A673 (cell line): ENCODE measurements around the gene HNF1A. TPM values are rescaled to one million over a fixed set of nuclear protein-coding genes. Genes with fewer than 3 reads are reported as not detected.

Experiments used
- BruUV-seq: library from RNA; stranded (reverse); fragments of 400-500 nt; replicated peaks from 2 replicates; lab custom pipeline; 2021; lab: Mats Ljungman, UMichigan
- CTCF ChIA-PET: fragments of 300-600 bp; sonication (Branson Sonifier 250); formaldehyde crosslinking; loops from one replicate; lab custom pipeline; 2022; ENCODE audit warnings: antibody characterized with exemption; lab: Charles Lee
- POLR2A ChIA-PET: fragments of 300-600 bp; sonication (Branson Sonifier 250); formaldehyde crosslinking; loops from one replicate; lab custom pipeline; 2022; ENCODE audit warnings: antibody characterized with exemption; ENCODE audit not compliant: low non-redundant PET; lab: Charles Lee
- DNase-seq: peaks from one replicate; pipeline ENCODE4 v3.0.0-alpha.2; 2015; ENCODE audit warnings: low spot score
- H3K27ac ChIP-seq: fragments of 200-600 bp; sonication (generic); 2 replicates; pipeline ENCODE4 v1.5.1; 2016; ENCODE audit warnings: mixed run types, low read depth, mild to moderate bottlenecking, mixed read lengths, antibody characterized with exemption, low read length; ENCODE audit not compliant: poor library complexity, severe bottlenecking
- H3K27me3 ChIP-seq: fragments of 200-600 bp; sonication (generic); replicated peaks from 2 replicates; pipeline ENCODE4 v1.6.1; 2017; ENCODE audit warnings: mixed run types, low read depth, mild to moderate bottlenecking, mixed read lengths, antibody characterized with exemption, low read length; ENCODE audit not compliant: insufficient read depth, poor library complexity
- H3K36me3 ChIP-seq: fragments of 200-600 bp; sonication (generic); 2 replicates; pipeline ENCODE4 v1.6.1; 2016; ENCODE audit warnings: mixed run types, mild to moderate bottlenecking, mixed read lengths, antibody characterized with exemption, low read length; ENCODE audit not compliant: insufficient read depth, poor library complexity, severe bottlenecking
- H3K4me1 ChIP-seq: fragments of 200-600 bp; sonication (generic); 2 replicates; pipeline ENCODE4 v1.6.1; 2017; ENCODE audit warnings: mixed run types, mild to moderate bottlenecking, mixed read lengths, antibody characterized with exemption, low read length; ENCODE audit not compliant: insufficient read depth, poor library complexity, severe bottlenecking
- H3K4me3 ChIP-seq: fragments of 200-600 bp; sonication (generic); 2 replicates; pipeline ENCODE4 v1.5.1; 2016; ENCODE audit warnings: low read depth, mixed run types, mild to moderate bottlenecking, mixed read lengths, low read length; ENCODE audit not compliant: poor library complexity, severe bottlenecking
- H3K9me3 ChIP-seq: fragments of 200-600 bp; sonication (generic); 2 replicates; pipeline ENCODE4 v1.6.1; 2016; ENCODE audit warnings: mixed run types, low read depth, mild to moderate bottlenecking, mixed read lengths, antibody characterized with exemption, low read length; ENCODE audit not compliant: poor library complexity, severe bottlenecking
- CTCF ChIP-seq: fragments of 300-800, 200-600 bp; sonication (generic); conservative IDR thresholded peaks from 2 replicates; pipeline ENCODE4 v1.5.1; 2017; ENCODE audit warnings: low read depth, mild to moderate bottlenecking, antibody characterized with exemption, low read length, moderate library complexity, mixed read lengths
- EZH2 ChIP-seq: fragments of 200-600 bp; sonication (generic); IDR thresholded peaks from 2 replicates; pipeline ENCODE4 v1.6.1; 2017; ENCODE audit warnings: borderline replicate concordance, low read depth, mild to moderate bottlenecking, mixed read lengths, antibody characterized with exemption, low read length; ENCODE audit not compliant: poor library complexity, severe bottlenecking
- intact Hi-C: fragments of 100-400 bp; cut with micrococcal nuclease; formaldehyde crosslinking; loops from one replicate; pipeline ENCODE4 v1.10.0; 2022; ENCODE audit not compliant: unreplicated experiment
- total RNA-seq: library from RNA; stranded (reverse); gene quantifications from 2 replicates; pipeline ENCODE4 v1.2.3, GENCODE V29; 2021

Gene HNF1A
- total RNA-seq, 1 experiment from 2014 or later, result not detected

- CTCF ChIA-PET, result interaction anchor here (0.7 kb wide), 1 partner anchor 22 kb away, joined by 8 read pairs; no protein-coding TSS in a partner anchor
- intact Hi-C loops, result no loop called here
- Histone ChIP-seq H3K36me3 (no peaks in the 10 kb centered on the region), H3K4me1 (no peaks in the 10 kb centered on the region), H3K4me3 (no peak overlapping the region), H3K27me3 (no peaks in the 10 kb centered on the region), H3K9me3 (no peaks in the 10 kb centered on the region), H3K27ac (no peak overlapping the region)
- BruUV-seq, result no TSS peak
- TF ChIP-seq EZH2 (no peak), CTCF (no peak)
- no peak for DNase-seq
- POLR2A ChIA-PET, result no interaction called here
Measured at GRCh38 chr12:120932058-120932457, 46.3 kb upstream of the HNF1A start.

DNA sequence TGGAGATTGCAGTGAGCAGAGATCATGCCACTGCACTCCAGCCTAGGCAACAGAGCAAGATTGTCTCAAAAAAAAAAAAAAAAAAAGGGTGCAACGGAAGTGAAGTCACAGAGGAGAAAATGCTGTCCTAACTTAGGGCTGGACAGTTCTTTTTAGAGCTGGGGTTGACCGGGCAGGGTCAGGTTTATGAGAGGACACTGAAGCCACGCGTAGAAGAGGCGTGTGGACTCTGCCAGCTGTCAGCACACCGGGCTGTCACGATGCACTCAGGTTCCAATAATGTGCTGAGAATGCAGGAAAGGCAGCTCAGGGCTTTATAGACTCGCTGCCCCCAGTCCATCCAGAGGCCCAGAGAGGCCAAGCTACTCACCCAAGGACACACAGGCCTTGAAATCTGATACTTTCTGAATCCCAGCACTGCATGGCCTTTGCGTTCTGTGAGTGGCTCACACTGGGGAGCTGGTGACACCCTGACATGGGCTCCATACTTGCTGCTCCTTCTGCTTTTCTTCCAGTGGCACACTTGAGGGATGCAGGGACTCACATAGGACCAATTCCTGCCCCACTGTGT lies 45.3 kb upstream of the HNF1A start:
- Histone ChIP-seq H3K4me1 (no peaks in the 10 kb centered on the region), H3K27me3 (no peaks in the 10 kb centered on the region), H3K9me3 (no peaks in the 10 kb centered on the region), H3K36me3 (no peaks in the 10 kb centered on the region), H3K27ac (no peak overlapping the region), H3K4me3 (no peak overlapping the region)
- DNase-seq, result no peak
- BruUV-seq, result no TSS peak
- CTCF ChIA-PET, result interaction anchor here (0.7 kb wide), 1 partner anchor 21 kb away, joined by 8 read pairs; no protein-coding TSS in a partner anchor
- intact Hi-C loops, result no loop called here
- POLR2A ChIA-PET, result no interaction called here
- TF ChIP-seq EZH2 (no peak), CTCF (no peak)

- intact Hi-C loops, result no loop called here
- Histone ChIP-seq H3K27me3 (no peaks in the 10 kb centered on the region), H3K36me3 (no peaks in the 10 kb centered on the region), H3K4me1 (no peaks in the 10 kb centered on the region), H3K4me3 (no peak overlapping the region), H3K27ac (no peak overlapping the region), H3K9me3 (no peaks in the 10 kb centered on the region)
- no peak for DNase-seq
- ChIA-PET CTCF (no interaction called here), POLR2A (no interaction called here)
- no TSS peak for BruUV-seq
- TF ChIP-seq CTCF, result no peak
- no peak for TF ChIP-seq EZH2
Measured at GRCh38 chr12:120933786-120934185, 44.6 kb upstream of the HNF1A start.
